Adrenal gland (tissue), 12 donors: ENCODE data around the gene NOSIP. TPM values are rescaled to one million over a fixed set of nuclear protein-coding genes. Genes with fewer than 3 reads are reported as not detected.

Experiments used
- DNase-seq, 7 donors: peaks; one replicate each; pipeline ENCODE4 v3.0.0-alpha.2; 2019 to 2020
- H3K27ac ChIP-seq, 5 donors: fragments of 200-600 bp; sonication (generic) in 4 of 5; 1 replicate in 3 of 5; 2 replicates in 2 of 5; pipeline versions ENCODE4 v1.5.1 to v1.8.0; 2016 to 2020; ENCODE audit warnings: mild to moderate bottlenecking in 1 of 5
- H3K27me3 ChIP-seq: fragments of 200-600 bp; 2 replicates; pipeline ENCODE4 v1.8.0; 2021
- H3K36me3 ChIP-seq, 2 donors: fragments of 200-600 bp; replicated peaks in 1 of 2; 1 replicate in 1 of 2; 2 replicates in 1 of 2; pipeline versions ENCODE4 v1.5.1 to v1.8.0; 2018 to 2022
- H3K4me1 ChIP-seq, 2 donors: fragments of 200-600 bp; replicated peaks in 1 of 2; 1 replicate in 1 of 2; 2 replicates in 1 of 2; pipeline versions ENCODE4 v1.5.1 to v1.8.0; 2018 to 2021
- H3K4me3 ChIP-seq, 4 donors: fragments of 200-600 bp; sonication (generic) in 3 of 4; one replicate each; pipeline ENCODE4 v1.5.1; 2016 to 2018
- H3K9me3 ChIP-seq, 3 donors: fragments of 200-600 bp; sonication (generic) in 1 of 3; replicated peaks in 1 of 3; 1 replicate in 2 of 3; 2 replicates in 1 of 3; pipeline versions ENCODE4 v1.5.1 to v1.8.0; 2016 to 2021
- POLR2A ChIP-seq, 2 donors: fragments of 450-650 bp; IDR thresholded peaks; one replicate each; pipeline ENCODE4 v1.6.1; 2017; ENCODE audit warnings: antibody characterized with exemption in 2 of 2, mild to moderate bottlenecking in 2 of 2, moderate library complexity in 1 of 2
- WGBS, 4 donors: extraction: QIAGEN DNeasy Blood & Tissue Kit in 2 of 4; methylation state at CpG; one replicate each; pipeline versions ENCODE4 v1.1.5 to v1.1.7; 2013 to 2017; 5-methylcytosine and 5-hydroxymethylcytosine counted together
- intact Hi-C, 2 donors: fragments of 100-400 bp; cut with DNase I; formaldehyde crosslinking; loops; one replicate each; pipeline versions ENCODE4 v1.14.1 to v1.15.0; 2022 to 2023
- polyA plus RNA-seq, 3 donors: library from polyadenylated mRNA; stranded (reverse); fragments of 200-250 nt in 2 of 3; fragments of 350-450 nt in 1 of 3; fragmentation: Illumina TruSeq in 1 of 3; extraction: RNeasy Lipid Tissue Mini Kit (QIAGEN cat#74804) in 1 of 3; gene quantifications; one replicate each; pipeline ENCODE4 v1.2.3, GENCODE V29; 2013 to 2014
- total RNA-seq, 9 donors: library from RNA; depleted of rRNA in 4 of 9; stranded (reverse); fragments of >200 nt in 4 of 9; fragments of 120-200 nt in 1 of 9; fragmentation: NEBNext Ultra II Directional in 1 of 9; extraction: Animal tissue kit (Norgen Biotek cat#: 25700) in 1 of 9; gene quantifications; one replicate each; pipeline versions ENCODE4 v1.1.0 to v1.2.4, GENCODE V29; 2013 to 2023
- TF ChIP-seq, protein P1 (sequence below), 6 experiments: fragments of 450-650 bp in 4 of 6; fragments of 200-600 bp in 2 of 6; sonication (generic) in 1 of 6; IDR thresholded peaks; 1 replicate in 5 of 6; 2 replicates in 1 of 6; pipeline versions ENCODE4 v1.5.1 to v1.8.0; 2016 to 2021; ENCODE audit warnings: antibody characterized with exemption in 6 of 6, mild to moderate bottlenecking in 2 of 6, moderate library complexity in 1 of 6
- donor health status: healthy with polysubstance abuse.
- donor health status: Bipolar disorder and iron deficiency.
- donor health status: DM: yes; HTN: yes; CAD: no.
- donor health status: DM: no; HTN: no; CAD: no.
- donor health status: DM: no; HTN: no; CAD: no.
- donor health status: DM: yes; HTN: yes; CAD: no.

Gene NOSIP
- total and polyA plus RNA-seq, 12 donors: 35.0 to 159 (median 64.2) TPM

DNA sequence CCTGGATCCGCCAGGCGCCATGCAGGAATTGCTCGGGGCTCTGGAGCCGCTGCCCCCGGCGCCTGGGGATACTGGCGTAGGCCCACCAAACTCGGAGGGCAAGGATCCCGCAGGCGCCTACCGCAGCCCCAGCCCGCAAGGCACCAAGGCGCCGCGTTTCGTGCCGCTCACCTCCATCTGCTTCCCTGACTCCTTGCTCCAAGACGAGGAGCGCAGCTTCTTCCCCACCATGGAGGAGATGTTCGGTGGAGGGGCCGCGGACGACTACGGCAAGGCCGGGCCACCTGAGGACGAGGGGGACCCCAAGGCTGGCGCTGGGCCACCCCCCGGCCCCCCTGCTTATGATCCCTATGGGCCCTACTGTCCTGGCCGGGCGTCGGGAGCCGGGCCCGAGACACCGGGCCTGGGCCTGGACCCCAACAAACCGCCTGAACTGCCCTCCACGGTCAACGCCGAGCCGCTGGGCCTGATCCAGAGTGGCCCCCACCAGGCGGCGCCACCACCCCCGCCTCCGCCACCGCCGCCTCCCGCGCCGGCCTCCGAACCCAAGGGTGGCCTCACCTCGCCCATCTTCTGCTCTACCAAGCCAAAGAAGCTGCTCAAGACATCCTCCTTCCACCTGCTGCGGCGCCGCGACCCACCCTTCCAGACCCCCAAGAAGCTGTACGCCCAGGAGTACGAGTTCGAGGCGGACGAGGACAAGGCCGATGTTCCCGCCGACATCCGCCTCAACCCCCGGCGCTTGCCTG lies 16.8 kb upstream of the NOSIP start:
- H3K27ac ChIP-seq: no peak overlapping the region
- no peak overlapping the region for H3K4me3 ChIP-seq
- H3K36me3 ChIP-seq: peaks cover 0 to 82% of the 10 kb centered on the region in 2 donors
- no peak for TF ChIP-seq POLR2A (IDR thresholded peaks at IDR 0.05)
- TF ChIP-seq, protein P1, sequence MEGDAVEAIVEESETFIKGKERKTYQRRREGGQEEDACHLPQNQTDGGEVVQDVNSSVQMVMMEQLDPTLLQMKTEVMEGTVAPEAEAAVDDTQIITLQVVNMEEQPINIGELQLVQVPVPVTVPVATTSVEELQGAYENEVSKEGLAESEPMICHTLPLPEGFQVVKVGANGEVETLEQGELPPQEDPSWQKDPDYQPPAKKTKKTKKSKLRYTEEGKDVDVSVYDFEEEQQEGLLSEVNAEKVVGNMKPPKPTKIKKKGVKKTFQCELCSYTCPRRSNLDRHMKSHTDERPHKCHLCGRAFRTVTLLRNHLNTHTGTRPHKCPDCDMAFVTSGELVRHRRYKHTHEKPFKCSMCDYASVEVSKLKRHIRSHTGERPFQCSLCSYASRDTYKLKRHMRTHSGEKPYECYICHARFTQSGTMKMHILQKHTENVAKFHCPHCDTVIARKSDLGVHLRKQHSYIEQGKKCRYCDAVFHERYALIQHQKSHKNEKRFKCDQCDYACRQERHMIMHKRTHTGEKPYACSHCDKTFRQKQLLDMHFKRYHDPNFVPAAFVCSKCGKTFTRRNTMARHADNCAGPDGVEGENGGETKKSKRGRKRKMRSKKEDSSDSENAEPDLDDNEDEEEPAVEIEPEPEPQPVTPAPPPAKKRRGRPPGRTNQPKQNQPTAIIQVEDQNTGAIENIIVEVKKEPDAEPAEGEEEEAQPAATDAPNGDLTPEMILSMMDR (IDR thresholded peaks at IDR 0.05): no peak
- peaks cover 9 to 18% of the 10 kb centered on the region in 2 donors for H3K4me1 ChIP-seq
- intact Hi-C loops: loop anchor here in 1 of 2 donors (5.0 kb wide), 1 partner anchor 35 kb away; no protein-coding TSS in a partner anchor
- no peak for DNase-seq
- H3K9me3 ChIP-seq: no peaks in the 10 kb centered on the region
- no peaks in the 10 kb centered on the region for H3K27me3 ChIP-seq
- WGBS, 4 donors: 95 to 97% (median 96%) methylated on average over 47 to 65 of the region's 65 CpGs

DNA sequence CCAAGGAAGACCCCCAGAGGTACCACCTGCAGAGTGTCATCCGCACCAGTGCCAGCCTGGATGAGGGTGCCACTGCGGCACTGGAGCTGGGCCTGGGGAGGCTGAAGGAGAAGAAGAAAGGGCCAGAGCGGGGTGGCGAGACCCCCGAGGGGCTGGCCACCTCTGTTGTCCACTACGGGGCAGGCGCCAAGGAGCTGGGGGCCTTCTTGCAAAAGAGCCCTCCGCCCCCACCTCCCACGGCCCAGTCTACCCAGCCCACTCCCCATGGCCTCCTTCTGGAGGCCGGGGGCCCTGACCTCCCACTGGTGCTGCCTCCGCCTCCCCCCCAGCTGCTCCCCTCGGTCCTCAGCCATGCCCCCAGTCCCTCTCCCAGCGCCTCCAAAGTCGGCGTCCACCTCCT lies 16.1 kb upstream of the NOSIP start:
- H3K4me3 ChIP-seq: no peak overlapping the region
- peaks cover 0 to 76% of the 10 kb centered on the region in 2 donors for H3K36me3 ChIP-seq
- H3K4me1 ChIP-seq: peaks cover 9 to 18% of the 10 kb centered on the region in 2 donors
- intact Hi-C loops: loop anchor here in 1 of 2 donors (5.0 kb wide), 1 partner anchor 36 kb away; no protein-coding TSS in a partner anchor
- no peak for TF ChIP-seq POLR2A (IDR thresholded peaks at IDR 0.05)
- TF ChIP-seq, protein P1 (IDR thresholded peaks at IDR 0.05): no peak
- no peaks in the 10 kb centered on the region for H3K9me3 ChIP-seq
- H3K27me3 ChIP-seq: no peaks in the 10 kb centered on the region
- no peak for DNase-seq
- H3K27ac ChIP-seq: no peak overlapping the region
- WGBS, 4 donors: 90 to 92% (median 90%) methylated on average over 6 to 15 of the region's 15 CpGs

DNA sequence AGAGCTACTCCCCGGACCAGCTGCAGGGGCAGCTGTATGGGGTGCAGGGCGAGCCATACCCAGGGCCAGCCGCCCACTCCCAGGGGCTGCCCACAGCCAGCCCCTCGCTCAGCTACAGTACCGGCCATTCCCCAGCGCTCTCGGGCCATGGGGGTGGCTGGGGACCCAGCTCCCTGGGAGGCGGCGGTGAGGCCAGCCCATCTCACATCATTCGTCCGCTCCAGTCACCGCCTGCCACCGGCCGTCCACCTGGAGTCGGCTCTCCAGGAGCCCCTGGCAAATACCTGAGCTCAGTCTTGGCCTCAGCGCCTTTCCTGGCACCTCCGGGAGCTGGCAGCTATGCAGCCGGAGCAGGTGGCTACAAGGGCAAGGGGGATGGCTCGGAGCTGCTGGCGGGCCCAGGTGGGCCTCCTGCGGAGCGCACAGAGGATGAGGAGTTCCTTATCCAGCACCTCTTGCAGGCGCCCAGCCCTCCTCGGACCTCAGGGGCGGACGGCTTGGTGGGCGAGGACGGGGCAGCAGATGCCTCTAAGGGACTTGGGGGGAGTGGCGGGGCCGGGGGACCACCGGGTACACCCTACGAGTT lies 15.6 kb upstream of the NOSIP start:
- Histone ChIP-seq H3K4me3 (no peak overlapping the region), H3K4me1 (peaks cover 9 to 18% of the 10 kb centered on the region in 2 donors), H3K9me3 (no peaks in the 10 kb centered on the region), H3K27me3 (no peaks in the 10 kb centered on the region), H3K27ac (no peak overlapping the region), H3K36me3 (peaks cover 0 to 72% of the 10 kb centered on the region in 2 donors)
- DNase-seq: peak in 1 of 7 donors; percentile 29
- WGBS, 4 donors: 88 to 98% (median 91%) methylated on average over 10 to 32 of the region's 32 CpGs
- intact Hi-C loops: loop anchor here in 1 of 2 donors (5.0 kb wide), 1 partner anchor 36 kb away; no protein-coding TSS in a partner anchor
- TF ChIP-seq, protein P1 (IDR thresholded peaks at IDR 0.05): no peak
- no peak for TF ChIP-seq POLR2A (IDR thresholded peaks at IDR 0.05)

DNA sequence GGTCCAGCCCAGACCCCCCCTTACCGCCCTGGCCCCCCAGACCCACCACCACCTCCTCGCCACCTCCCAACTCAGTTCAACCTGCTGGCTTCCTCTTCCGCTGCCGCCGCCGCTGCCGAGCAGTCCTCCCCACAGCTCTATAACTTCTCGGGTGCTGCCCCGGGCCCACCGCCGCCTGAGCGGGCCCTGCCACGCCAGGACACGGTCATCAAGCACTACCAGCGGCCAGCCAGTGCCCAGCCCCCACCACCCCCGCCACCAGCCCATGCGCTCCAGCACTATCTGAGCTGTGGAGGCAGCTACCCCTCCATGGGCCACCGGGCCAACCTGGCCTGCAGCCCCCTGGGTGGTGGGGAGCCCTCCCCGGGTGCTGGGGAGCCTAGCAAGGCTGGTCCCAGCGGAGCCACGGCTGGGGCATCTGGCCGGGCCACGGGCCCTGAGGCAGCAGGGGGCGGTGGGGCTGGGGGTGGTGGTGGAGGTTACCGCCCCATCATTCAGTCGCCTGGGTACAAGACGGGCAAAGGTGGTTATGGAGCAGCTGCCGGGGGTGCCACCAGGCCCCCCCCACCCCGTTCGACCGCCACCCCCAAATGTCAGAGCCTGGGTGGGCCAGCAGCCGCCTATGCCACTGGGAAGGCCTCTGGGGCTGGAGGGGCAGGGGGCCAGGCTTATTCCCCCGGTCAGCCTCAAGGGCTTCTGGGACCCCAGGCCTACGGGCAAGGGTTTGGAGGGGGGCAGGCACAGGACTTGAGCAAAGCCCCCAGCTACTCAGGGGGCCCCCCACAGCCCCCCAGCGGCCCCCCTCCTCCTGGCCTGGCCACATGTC lies 14.8 kb upstream of the NOSIP start:
- peaks cover 0 to 65% of the 10 kb centered on the region in 2 donors for H3K36me3 ChIP-seq

More for the DNA sequence above, 14.8 kb upstream of the NOSIP start:
- Histone ChIP-seq H3K4me1 (peaks cover 9 to 18% of the 10 kb centered on the region in 2 donors), H3K9me3 (no peaks in the 10 kb centered on the region), H3K27me3 (no peaks in the 10 kb centered on the region), H3K27ac (no peak overlapping the region), H3K4me3 (no peak overlapping the region)
- intact Hi-C loops: loop anchor here in 1 of 2 donors (5.0 kb wide), 1 partner anchor 37 kb away; no protein-coding TSS in a partner anchor
- 88 to 96% (median 91%) methylated on average over 5 to 35 of the region's 35 CpGs for WGBS, 4 donors
- DNase-seq: peak in 1 of 7 donors; percentile 29
- no peak for TF ChIP-seq POLR2A (IDR thresholded peaks at IDR 0.05)
- TF ChIP-seq, protein P1 (IDR thresholded peaks at IDR 0.05): no peak
